ENCODE data around the gene TMEM151A.
A peak's percentile ranks its signal among the peaks of the same experiment; 100 is the strongest.

TMEM151A gene

DNA sequence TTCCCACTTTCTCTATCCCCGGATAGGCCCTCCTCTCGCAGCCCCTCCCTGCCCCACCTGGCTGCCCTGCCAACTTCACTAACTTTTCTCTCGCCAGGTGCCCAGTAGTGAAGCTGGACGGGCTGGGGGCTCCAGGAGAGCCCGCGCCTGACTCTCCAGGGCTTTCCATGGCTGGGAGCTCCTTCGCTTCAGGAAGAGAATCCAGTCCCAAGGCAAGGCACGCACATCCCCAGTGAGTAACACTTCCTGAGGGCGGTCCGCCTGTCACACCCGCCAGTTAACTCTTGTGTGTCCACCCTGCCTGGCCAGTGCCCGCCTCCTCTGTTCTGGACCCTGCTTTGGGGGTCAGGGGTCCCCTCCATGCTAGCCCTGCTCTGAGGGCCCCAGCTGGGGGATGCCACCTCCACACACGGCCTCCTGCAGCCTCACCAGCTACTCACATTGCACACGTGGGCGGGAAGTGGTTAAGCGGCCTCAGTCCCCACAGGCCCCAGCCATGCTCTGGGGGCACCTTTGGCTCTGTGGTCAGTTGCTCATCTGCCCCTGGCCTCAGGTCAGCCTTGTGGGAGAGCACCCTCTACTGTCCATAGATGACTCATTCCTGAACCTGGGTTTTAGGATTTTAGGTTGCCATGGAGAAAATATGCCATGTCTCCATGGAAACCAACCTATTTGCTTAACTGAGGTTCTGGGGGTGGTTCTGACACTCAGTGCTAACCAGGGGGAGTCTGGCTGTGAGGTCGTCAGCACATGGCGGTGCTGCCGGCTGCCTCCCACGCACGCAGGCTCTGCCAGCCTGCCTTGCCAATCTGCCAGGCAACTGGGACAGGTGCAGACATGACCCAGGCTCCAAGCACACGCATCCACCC is 44.8 kb downstream of the TMEM151A start, which contains the start of gene RIN1:
TSS of gene RIN1 (minus strand) at position 201 of the 869 bp plus-strand sequence. CDS start at position 169, 32 bp downstream.
- DNase-seq (ENCODE audit: low read depth, low spot score): peak; percentile 79

GRCh38 chr11:66337103-66337899 is 45.6 kb downstream of the TMEM151A start:
- no peak for DNase-seq (ENCODE audit: low read depth, low spot score)

GRCh38 chr11:66338276-66339161 is 46.8 kb downstream of the TMEM151A start:
- no peak for DNase-seq (ENCODE audit: low read depth, low spot score)

DNA sequence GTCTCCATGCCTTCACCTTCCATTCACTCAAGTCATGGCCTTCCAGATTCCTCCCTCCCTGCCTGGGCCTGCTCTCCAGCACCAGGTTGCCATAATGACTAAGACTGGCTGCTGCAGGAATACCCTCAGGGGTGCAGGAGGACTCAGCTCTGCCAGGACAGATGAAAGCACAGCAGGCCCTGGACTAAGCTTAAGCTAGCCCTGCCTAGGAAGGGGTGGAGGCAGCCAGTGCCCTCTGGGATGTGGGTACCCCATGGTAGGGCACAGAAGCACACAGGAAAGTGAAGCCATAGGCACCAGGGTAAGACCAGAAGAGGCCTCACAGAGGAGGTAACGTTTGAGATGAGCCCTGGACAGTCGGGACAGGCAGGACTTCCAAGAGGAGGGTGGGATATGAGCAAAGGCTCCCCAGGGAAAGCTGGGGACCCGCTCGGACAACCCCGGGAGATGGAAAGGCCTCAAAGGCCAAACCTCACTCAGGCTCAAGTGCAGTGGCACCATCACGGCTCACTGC is 47.5 kb downstream of the TMEM151A start:
- no peak for DNase-seq (ENCODE audit: low read depth, low spot score)

- DNase-seq (ENCODE audit: low read depth, low spot score): no peak
These were observed 48.2 kb downstream of the TMEM151A start for GRCh38 chr11:66339686-66340483.

DNA sequence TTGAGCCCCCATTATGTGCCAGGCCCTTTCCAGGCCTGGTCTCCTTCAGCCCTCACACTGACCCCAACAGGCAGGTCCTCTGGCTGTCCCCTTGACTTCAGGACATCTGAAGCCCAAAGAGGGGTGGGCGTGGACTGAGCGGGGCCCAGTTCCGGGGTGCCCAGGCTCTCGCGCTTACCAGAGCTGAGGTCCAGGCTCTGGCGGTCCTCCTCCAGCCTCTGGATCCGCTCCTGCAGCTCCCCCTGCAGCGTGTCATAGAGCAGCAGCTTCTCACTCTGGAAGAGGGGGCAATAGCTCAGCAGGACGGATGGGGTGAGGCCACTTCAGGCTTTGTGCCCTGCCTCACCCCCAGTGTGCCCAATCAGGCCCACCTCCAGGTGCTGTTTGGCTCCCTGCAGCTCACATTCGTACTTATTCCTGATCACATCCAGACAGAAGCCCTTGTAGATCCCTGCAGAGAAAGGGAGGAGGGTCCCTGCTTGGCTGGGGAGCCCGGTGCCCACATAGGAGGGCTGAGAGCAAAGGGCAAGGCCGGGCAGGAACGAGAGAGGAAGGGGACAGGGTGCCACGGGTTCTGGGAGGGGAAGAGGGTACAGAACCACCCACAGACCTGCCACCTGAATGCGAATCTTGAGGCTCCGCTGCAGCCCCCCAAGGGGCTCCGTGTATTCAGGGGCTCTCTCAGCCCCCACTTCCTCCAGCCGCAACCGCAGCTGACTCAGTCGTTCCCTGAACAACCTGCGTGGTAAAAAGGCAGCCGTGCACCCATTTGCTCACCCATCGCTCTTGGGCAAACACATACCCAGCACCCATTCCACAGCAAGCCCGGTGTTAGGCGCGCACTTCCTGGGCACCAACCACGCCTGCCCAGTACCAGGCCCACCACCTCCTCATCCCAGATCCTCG is 49.2 kb downstream of the TMEM151A start:
- DNase-seq (ENCODE audit: low read depth, low spot score): no peak

DNA sequence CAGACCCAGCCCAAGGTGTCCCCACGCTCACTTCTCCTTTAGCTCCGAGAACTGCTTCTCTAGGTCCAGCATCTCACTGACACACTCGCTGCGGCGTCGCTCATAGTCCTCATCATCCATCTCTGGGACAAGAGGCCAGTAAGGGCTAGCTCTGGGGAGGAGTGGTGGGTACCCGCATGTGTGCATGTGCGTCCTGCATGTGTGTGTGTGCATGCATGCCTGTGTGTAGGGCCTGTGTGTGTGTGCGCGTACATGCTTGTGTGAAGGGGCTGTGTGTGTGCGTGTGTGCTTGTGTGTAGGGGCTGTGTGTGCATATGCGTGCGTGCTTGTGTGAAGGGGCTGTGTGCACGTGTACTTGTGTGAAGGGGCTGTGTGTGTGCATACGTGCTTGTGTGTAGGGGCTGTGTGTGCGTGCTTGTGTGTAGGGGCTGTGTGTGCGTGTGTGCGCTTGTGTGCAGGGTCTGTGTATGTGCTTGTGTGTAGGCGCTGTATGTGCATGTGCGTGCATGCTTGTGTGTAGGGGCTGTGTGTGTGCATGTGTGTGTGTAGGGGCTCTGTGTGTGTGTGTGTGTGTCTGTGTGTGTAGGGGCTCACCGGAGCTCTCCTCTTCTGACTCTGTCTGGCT is 49.9 kb downstream of the TMEM151A start:
- no peak for DNase-seq (ENCODE audit: low read depth, low spot score)

DNA sequence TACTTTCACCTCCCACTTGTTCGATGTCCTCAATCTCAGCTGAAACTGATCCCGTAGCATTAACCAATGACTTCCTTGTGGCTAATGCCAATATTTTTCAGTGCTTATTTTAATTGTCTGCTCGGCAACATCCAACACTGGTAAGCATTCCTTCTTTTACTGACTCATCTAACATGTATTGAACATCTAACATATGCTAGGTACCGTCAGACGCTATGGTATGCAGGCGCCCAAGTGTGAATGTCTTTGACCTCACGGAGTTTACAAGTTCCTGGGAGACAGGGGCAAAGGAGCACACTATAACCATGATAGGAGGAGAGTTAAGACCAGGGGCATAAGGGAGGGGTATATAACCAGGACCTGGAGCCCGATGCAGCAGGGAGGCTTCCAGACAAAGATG is 51.5 kb downstream of the TMEM151A start:
- no peak for DNase-seq (ENCODE audit: low read depth, low spot score)

DNA sequence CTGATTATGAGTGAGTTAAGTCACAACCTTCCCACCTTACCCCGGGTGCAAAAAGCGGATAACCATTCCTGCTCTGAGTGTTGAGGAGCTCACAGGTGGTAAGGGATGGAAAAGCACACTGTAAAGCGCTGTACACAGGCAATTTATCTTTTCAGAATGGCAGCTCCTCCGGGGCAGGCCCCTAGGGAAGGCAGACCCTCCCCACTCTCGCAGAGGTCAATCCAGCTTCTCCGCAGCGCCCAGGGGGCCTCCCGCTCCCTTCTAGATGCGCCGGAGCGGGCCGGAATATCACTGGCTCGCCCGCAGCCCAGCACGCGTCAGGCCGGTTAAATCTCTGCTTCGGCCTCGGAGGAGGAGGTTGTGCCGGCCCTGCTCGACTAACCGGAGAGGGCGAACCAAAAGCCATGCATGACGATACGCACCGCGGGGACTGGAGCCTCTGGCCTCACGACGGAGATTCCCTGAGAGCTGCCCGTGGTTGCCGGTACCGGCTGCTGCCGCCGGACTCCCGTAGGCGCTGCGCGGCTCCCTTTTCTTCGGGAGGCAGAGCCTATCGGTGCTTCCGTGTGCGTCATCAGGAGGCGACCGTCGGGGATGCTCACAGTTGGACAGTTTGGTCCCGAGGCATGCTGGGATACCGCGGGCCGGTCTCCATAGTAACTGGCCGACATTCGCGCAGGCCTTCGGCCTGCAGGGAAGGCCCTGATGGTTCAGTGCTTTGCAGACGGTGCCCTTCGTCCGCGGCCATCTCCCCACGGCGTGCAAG is 53.0 kb downstream of the TMEM151A start, which contains the start of gene BRMS1:
TSS of gene BRMS1 (minus strand) at position 555 of the 766 bp plus-strand sequence. CDS start 2,870 bp downstream, outside the sequence.
- peak; percentile 97 for DNase-seq (ENCODE audit: low read depth, low spot score)

GRCh38 chr11:66345316-66345649 is 53.6 kb downstream of the TMEM151A start:
- DNase-seq (ENCODE audit: low read depth, low spot score): no peak

All from ELF-1 (cell line).